Right atrium auricular region (tissue), 2 donors: ENCODE measurements around the gene FNBP1L. TPM values are rescaled to one million over a fixed set of nuclear protein-coding genes. Genes with fewer than 3 reads are reported as not detected.

Experiments
- DNase-seq: peaks from one replicate; pipeline ENCODE4 v3.0.0-alpha.2; 2019; ENCODE audit warnings: low spot score
- H3K27ac ChIP-seq, 2 donors: fragments of 200-600 bp; sonication (generic); 1 replicate in 1 of 2; 2 replicates in 1 of 2; pipeline ENCODE4 v1.5.1; 2016 to 2019
- H3K27me3 ChIP-seq, 2 donors: fragments of 200-600 bp; sonication (generic); one replicate each; pipeline versions ENCODE4 v1.5.1 to v1.6.0; 2017 to 2019
- H3K36me3 ChIP-seq: fragments of 200-600 bp; sonication (generic); one replicate; pipeline ENCODE4 v1.5.1; 2016
- H3K4me1 ChIP-seq, 2 donors: fragments of 200-600 bp; sonication (generic); one replicate each; pipeline versions ENCODE4 v1.5.1 to v1.6.0; 2017 to 2019
- H3K4me3 ChIP-seq, 2 donors: fragments of 200-600 bp; sonication (generic); 1 replicate in 1 of 2; 2 replicates in 1 of 2; pipeline ENCODE4 v1.5.1; 2017 to 2019; ENCODE audit warnings: mild to moderate bottlenecking in 1 of 2, moderate library complexity in 1 of 2
- H3K9me3 ChIP-seq, 2 donors: fragments of 200-600 bp; sonication (generic); one replicate each; pipeline ENCODE4 v1.5.1; 2019
- CTCF ChIP-seq, 2 donors: fragments of 200-600 bp; sonication (generic); IDR thresholded peaks; one replicate each; pipeline ENCODE4 v1.5.1; 2019; ENCODE audit warnings: antibody characterized with exemption in 2 of 2
- total RNA-seq, 2 donors: library from RNA; depleted of rRNA; stranded (reverse); fragments of >200 nt; gene quantifications; one replicate each; pipeline ENCODE4 v1.1.0, GENCODE V29; 2016

Gene FNBP1L
- total RNA-seq, 2 donors from 2014 or later = 13.9 to 17.8 TPM

- no peak overlapping the region for H3K4me3 ChIP-seq
- H3K36me3 ChIP-seq = no peaks in the 10 kb centered on the region
- peaks cover 0 to 69% of the 10 kb centered on the region in 2 donors for H3K4me1 ChIP-seq
- TF ChIP-seq CTCF (IDR thresholded peaks at IDR 0.05) = no peak
- no peaks in the 10 kb centered on the region for H3K9me3 ChIP-seq
- DNase-seq = no peak
- no peaks in the 10 kb centered on the region for H3K27me3 ChIP-seq
- no peak overlapping the region for H3K27ac ChIP-seq
Measured at GRCh38 chr1:93597709-93598108, 149.8 kb downstream of the FNBP1L start.

DNA sequence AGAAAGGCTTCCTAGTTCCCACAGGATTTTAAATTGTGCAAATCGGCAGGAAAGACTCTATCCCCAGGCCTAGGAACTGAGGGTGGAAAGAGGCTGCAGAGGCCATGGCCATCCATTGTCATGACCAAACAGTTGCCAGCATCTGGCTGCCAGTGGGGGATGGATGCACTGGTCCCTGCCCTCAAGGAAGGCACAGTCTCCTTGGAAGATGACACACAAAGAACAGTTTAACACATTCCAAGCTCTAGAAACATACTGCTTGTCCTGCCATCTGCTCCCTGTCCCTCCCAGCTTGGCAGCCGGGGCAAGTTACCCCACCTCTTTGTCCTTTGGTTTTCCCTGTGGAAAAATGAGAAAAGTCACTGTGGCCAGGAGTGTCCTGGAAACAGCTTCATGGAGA is 150.5 kb downstream of the FNBP1L start:
- TF ChIP-seq CTCF (IDR thresholded peaks at IDR 0.05) = no peak
- Histone ChIP-seq H3K4me3 (no peak overlapping the region), H3K9me3 (no peaks in the 10 kb centered on the region), H3K36me3 (no peaks in the 10 kb centered on the region), H3K4me1 (peaks cover 0 to 62% of the 10 kb centered on the region in 2 donors), H3K27ac (no peak overlapping the region), H3K27me3 (no peaks in the 10 kb centered on the region)
- no peak for DNase-seq

DNA sequence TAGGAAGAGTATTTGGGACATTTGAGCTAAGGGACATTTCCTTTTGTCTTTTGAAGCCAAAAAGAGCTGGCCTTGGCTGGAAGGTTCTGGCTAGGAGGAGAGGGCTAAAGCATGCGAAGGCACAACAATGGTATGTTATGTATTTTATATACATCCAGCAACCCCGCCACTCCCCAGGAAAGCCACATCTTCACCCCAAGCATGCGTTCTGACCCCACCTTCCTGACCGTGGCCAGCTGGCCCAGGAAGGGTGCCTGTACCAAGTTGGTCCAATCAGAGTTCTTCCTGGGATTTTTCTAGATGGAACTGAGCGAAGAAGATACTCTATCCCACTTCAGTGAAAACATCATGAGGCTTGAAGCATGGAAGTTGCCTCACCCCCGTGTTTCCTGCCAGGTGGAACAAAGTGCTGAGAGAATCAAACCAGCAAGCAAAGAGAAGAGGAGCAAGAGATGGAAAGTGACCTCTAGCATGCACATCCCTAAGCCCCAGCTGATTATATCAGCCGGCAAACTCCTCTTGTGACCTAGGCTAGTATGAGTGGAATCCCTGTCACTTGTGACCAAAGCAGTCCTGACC is 151.0 kb downstream of the FNBP1L start:
- no peak for DNase-seq
- H3K4me1 ChIP-seq = peaks cover 0 to 61% of the 10 kb centered on the region in 2 donors
- no peaks in the 10 kb centered on the region for H3K27me3 ChIP-seq
- H3K36me3 ChIP-seq = no peaks in the 10 kb centered on the region
- no peaks in the 10 kb centered on the region for H3K9me3 ChIP-seq
- TF ChIP-seq CTCF (IDR thresholded peaks at IDR 0.05) = no peak
- H3K27ac ChIP-seq = no peak overlapping the region
- H3K4me3 ChIP-seq = no peak overlapping the region

DNA sequence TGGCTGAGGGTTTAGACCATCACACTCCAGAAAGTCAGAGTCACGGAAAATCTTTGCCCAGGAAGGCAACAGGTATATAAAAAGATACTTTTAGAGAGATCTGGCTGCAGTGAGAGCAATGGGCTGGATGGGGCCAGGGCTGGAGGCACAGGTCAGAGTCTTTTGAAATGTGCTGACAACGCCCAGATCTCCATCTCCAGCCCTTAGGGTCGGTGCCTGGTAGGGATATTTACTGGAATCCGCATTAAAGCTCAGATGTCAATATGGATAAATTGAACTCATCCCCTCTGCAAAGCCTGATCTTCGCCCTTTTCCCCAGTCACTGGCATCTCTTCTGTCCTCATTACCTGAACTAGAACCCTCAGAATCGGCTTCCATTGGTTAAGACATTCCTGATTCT is 151.6 kb downstream of the FNBP1L start:
- TF ChIP-seq CTCF (IDR thresholded peaks at IDR 0.05) = no peak
- H3K27me3 ChIP-seq = no peaks in the 10 kb centered on the region
- no peaks in the 10 kb centered on the region for H3K9me3 ChIP-seq
- no peak for DNase-seq
- no peaks in the 10 kb centered on the region for H3K36me3 ChIP-seq
- H3K27ac ChIP-seq = no peak overlapping the region
- H3K4me1 ChIP-seq = peaks cover 0 to 59% of the 10 kb centered on the region in 2 donors
- H3K4me3 ChIP-seq = no peak overlapping the region

DNA sequence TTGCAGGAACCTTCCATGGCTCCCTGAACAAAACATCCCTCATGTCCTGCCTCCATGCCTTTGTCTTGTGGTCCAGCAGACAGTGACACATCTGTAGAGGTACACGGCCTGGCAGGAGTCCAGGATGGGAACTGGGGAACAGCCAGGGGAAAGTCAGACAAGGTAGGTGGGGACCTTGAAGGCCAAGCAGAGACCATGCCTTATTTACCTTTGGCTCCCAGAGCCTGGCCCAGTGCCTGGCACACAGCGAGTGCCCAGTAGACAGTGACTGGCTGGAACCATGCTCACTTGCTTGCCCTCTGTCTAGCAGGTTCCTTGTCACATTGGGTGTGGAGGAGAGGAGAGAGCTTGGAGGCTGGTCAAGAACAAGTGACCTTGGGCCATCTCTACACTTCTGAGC is 152.7 kb downstream of the FNBP1L start:
- Histone ChIP-seq H3K27ac (no peak overlapping the region), H3K27me3 (no peaks in the 10 kb centered on the region), H3K36me3 (no peaks in the 10 kb centered on the region), H3K4me1 (peaks cover 0 to 55% of the 10 kb centered on the region in 2 donors), H3K9me3 (no peaks in the 10 kb centered on the region), H3K4me3 (no peak overlapping the region)
- no peak for TF ChIP-seq CTCF (IDR thresholded peaks at IDR 0.05)
- no peak for DNase-seq

GRCh38 chr1:93601686-93602085 is 153.8 kb downstream of the FNBP1L start:
- Histone ChIP-seq H3K36me3 (no peaks in the 10 kb centered on the region), H3K27ac (no peak overlapping the region), H3K27me3 (no peaks in the 10 kb centered on the region), H3K4me3 (no peak overlapping the region), H3K4me1 (peaks cover 0 to 56% of the 10 kb centered on the region in 2 donors), H3K9me3 (no peaks in the 10 kb centered on the region)
- TF ChIP-seq CTCF (IDR thresholded peaks at IDR 0.05) = no peak
- no peak for DNase-seq
